T-helper 1 cell treated with Interleukin-12 subunit alpha and Interleukin-12 subunit beta and Interleukin-4 antibody, amounts not matched to agents 30 ng/mL and 1 ng/mL, for 36 hours (primary cell): ENCODE data around the gene ID2. TPM values are rescaled to one million over a fixed set of nuclear protein-coding genes. Genes with fewer than 3 reads are reported as not detected.

Source experiments
- intact Hi-C: fragments of 100-400 bp; cut with micrococcal nuclease; formaldehyde crosslinking; loops from one replicate; pipeline ENCODE4 v1.15.1; 2024
- total RNA-seq: library from RNA; stranded (reverse); gene quantifications from 2 replicates; pipeline ENCODE4 v1.2.3, GENCODE V29; 2022

Gene ID2
- total RNA-seq, 1 donor from 2014 or later = 228 TPM

DNA sequence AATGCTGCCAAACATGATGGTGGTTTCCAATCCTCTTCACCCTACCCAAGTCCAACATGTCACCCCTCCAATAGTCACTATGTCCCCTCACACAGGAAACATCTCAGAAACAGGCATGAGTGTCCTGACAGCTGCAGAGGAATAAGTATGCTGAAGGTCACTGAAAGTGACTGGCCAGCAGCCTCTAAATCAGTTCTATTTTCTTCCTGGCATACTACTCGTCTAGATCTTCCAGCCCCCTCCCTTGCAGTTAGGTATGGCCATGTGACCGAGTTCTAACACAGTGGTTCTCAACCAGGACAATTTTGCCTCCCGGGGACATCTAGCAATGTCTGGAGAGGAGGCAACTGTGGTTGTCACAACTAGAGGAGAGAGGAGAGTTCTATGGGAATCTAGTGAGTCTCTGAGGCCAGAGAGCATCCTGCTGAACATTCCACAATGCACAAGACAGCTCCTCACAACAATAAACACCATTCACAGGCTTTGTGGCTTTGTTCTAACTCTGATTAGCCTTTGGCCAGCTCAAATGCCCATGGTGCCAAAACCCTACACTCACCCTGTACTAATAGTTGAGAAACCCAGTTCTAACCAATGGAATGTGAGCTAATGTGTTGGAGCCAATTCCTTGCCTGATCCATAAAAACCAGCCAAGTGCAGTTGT, 12.6 kb upstream of the ID2 start:
- intact Hi-C loops = no loop called here

- intact Hi-C loops = no loop called here
Measured at GRCh38 chr2:8670580-8670979, 11.3 kb upstream of the ID2 start.

- intact Hi-C loops = no loop called here
Measured at GRCh38 chr2:8671176-8671575, 10.7 kb upstream of the ID2 start.

- intact Hi-C loops = no loop called here
Measured at GRCh38 chr2:8671802-8672201, 10.1 kb upstream of the ID2 start.

DNA sequence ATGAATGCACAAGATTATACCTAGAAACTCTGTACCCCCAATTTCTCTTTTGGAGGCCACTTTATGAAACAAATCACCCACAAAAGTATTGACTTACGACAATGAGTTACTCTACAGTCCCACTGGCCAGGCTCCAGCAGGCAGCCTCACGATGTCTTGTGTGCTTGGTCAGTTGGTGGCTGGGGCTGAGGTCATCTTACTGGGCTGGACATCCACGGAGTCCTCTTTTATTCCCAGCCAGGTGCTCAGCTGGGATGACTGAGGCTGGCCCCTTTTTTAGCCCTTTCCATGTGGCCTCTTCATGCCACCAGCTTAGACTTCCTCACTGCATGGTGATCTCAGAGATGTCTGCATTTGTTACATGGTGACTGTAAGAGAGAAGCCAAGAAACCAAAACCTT, 8.9 kb upstream of the ID2 start:
- intact Hi-C loops = no loop called here

- intact Hi-C loops = no loop called here
Measured at GRCh38 chr2:8673381-8673780, 8.5 kb upstream of the ID2 start.

DNA sequence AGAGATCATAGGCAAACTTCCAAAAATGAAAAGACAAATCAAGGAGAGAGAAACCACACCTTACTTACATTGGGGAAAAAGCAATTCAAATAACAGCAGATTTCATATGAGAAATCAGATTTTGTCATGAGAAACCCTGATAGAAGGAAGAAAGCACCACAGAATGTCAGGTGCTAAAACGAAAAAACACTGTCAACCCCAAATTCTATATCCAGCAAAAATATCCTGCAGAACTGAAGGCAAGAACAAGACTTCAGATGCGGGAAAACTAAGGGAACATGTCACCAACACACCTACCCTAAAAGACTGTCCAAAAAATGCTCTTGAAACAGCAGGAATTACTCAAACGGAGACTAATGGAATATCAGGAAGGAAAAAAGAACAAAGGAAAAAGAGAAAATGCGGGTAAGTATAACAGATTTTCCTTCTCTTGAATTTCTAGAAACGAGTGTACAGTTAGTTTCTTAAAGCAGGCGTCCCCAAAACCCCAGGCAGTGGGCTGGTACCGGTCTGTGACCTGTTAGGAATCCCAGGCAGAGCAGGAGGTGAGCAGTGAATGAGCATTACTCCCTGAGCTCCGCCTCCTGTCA, 7.3 kb upstream of the ID2 start:
- intact Hi-C loops = no loop called here

- intact Hi-C loops = no loop called here
Measured at GRCh38 chr2:8675543-8675942, 6.3 kb upstream of the ID2 start.

DNA sequence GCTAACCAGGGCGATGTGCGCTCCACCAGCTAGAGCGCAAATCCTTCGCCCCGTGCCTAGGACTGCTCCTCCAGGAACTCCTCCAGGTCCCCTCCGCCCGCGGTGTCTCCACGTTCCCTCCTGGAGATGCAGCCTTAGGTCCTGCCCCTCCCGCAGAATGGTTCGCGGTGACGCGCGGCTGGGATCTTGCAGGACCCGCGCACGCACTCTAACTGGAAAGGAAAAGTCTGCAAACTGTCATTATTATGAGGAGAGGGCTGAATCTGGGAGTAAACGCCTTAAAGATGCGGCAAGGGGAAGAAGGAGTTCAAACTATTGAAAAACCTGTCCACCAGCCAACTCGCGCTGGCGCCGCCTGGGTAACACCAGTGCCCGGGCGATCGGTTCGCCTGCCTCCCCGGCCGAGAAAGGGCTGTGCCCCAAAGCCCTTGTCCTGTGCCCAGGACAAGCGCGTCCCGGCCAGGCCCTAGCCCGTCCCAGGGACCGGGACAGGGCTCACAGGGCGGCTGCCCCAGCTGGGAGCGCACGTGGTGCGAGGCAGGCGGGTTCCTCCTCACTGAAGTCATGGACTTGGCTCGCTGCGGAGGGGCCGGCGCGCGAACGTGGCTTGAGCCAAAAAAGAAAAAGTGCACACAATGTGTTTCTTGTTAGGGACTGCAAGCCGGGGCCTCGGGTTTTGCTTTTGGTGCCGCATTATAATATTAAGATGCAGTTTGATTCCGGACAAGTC, 5.5 kb upstream of the ID2 start:
- intact Hi-C loops = no loop called here

DNA sequence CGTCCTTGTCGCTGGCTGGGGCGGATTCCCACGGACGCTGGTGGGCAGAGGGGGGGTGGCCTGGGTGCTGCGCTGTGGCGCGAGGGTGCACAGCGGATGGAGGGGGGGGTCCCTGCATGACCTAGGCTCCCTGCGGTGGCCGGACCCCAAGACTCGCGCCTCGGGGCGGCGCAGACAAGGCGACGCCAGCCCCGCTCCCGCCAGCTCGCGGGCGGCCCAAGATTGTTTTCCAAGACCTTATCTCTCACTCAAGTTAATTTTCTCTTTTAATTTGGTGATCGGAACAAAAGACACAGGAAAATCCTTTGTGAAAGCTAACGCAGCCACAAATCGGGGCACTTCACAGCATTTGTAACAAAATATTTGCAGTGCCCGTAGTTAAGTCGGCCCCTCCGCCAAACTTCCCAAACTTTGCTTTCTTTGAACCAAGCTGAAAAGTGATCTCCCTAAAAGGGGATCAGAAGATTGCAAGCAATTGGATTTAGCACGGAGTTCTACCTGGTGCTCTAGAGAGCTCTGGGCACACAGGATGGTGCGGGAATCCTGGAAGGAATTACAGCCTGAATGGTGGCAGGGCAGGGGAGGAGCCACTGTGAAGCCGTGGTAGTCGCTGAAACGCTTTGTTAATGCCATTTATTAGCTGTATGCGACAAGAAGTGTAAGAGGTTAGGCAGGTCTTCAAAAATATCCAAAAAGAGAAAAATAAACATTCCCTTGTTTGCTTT, 4.8 kb upstream of the ID2 start:
- intact Hi-C loops = no loop called here

GRCh38 chr2:8677646-8678592, 3.9 kb upstream of the ID2 start:
- intact Hi-C loops = loop anchor here (1.0 kb wide), 1 partner anchor 14 kb away; no protein-coding TSS in a partner anchor

GRCh38 chr2:8678731-8679566, 2.9 kb upstream of the ID2 start:
- intact Hi-C loops = loop anchor here (1.0 kb wide), 1 partner anchor 15 kb away; no protein-coding TSS in a partner anchor

DNA sequence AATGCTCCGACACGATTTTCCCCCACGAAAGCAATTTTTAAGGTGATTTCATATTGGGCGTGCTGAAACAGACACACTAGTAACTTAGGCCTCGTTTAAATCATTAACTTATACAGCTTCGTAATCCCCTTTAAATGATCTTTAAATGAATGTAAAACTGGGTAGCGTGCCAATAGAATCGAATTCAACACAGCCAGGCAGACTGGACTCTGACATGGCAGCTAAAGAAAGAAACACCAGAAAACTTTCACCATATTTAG, 2.4 kb upstream of the ID2 start:
- intact Hi-C loops = no loop called here

- intact Hi-C loops = loop anchor here (2.0 to 5.0 kb wide), 13 partner anchors 93 to 1853 kb away; partner anchors contain the start of genes CPSF3, ITGB1BP1, KLF11 and ODC1
Measured at GRCh38 chr2:8679827-8680731, 1.8 kb upstream of the ID2 start.

GRCh38 chr2:8680822-8681760, 765 bp upstream of the ID2 start:
- intact Hi-C loops = loop anchor here (1.0 to 5.0 kb wide), 23 partner anchors 73 to 1854 kb away; partner anchors contain the start of genes CPSF3, ITGB1BP1, KIDINS220 and KLF11

DNA sequence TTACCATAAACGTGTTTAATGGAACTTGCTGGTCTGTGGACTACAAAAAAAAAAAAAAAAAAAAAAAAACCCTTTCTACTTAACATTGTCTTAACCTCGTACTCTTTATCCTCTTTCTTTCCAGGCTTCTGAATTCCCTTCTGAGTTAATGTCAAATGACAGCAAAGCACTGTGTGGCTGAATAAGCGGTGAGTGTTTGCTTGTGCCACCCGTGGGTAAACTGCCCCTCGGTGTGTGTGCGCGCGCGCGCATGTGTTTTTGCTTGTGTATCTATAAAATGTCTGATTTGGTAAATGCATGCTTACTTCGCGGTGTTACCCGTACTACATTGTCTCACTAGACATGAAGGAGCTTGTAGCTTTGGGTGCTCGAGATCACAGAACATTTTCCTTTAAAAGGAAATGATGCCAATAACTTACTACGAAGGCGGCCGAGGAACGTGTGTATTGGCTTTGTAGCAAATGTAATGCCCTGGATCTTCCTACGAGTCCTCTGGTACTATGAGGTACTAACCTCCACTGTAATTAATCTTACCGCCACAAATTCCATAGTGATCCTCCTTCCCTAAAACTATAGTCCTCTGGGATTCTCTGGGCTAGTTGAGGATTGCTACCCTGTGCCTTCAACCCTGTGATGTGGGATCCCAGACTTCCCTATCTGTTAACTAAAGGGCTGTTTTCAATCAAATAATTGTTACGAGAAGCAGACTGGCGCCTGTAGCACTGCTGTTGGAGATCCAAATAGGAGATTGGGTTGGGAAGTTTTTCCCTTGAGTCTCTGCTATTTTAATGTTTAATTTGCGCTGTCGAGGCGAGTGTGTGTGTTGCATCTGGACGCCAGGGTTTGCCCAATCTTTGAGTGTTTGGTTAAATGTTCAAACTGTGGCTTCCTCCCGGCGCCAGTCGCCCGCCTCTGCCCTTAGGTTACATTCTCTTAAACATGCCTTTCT, 1.1 kb downstream of the ID2 start:
- intact Hi-C loops = loop anchor here (1.0 to 5.0 kb wide), 12 partner anchors 346 to 1806 kb away; partner anchors contain the start of genes KLF11, ODC1 and RSAD2
